Endometrial microvascular endothelial cells (primary cell): ENCODE results near the gene BPGM. TPM values are rescaled to one million over a fixed set of nuclear protein-coding genes. Genes with fewer than 3 reads are reported as not detected.

Experiments used
- total RNA-seq: library from RNA; depleted of rRNA; stranded (reverse); fragments of >200 nt; gene quantifications from one replicate; pipeline ENCODE4 v1.2.3, GENCODE V29; 2015; ENCODE audit errors: inconsistent ontology term

BPGM gene
- total RNA-seq, 1 donor from 2014 or later = 22.6 TPM

Other genes with a start within 250 kb of the BPGM start
- gene AKR1B1, start 187.8 kb upstream of the BPGM start, total RNA-seq = 213 TPM
- 0.56 TPM for gene AKR1B10, start 119.3 kb upstream of the BPGM start, total RNA-seq
- gene AKR1B15, start 97.7 kb upstream of the BPGM start, total RNA-seq = not detected
- 146 TPM for gene CALD1, start 132.8 kb downstream of the BPGM start, total RNA-seq